22Rv1 (cell line): Measurements from ENCODE around the gene NMT1.

ENCODE experiments used
- H3K27ac ChIP-seq: fragments of 450-650 bp; 2 replicates; pipeline ENCODE4 v1.5.1; 2017
- CTCF ChIP-seq: fragments of 450-650 bp; IDR thresholded peaks from 2 replicates; pipeline ENCODE4 v1.5.1; 2017; ENCODE audit warnings: mild to moderate bottlenecking
- ZFX ChIP-seq: fragments of 450-650 bp; IDR thresholded peaks from 2 replicates; pipeline ENCODE4 v1.6.1; 2017; ENCODE audit warnings: antibody characterized with exemption, borderline replicate concordance

Gene NMT1

GRCh38 chr17:45150911-45151809, 90.0 kb downstream of the NMT1 start:
- H3K27ac ChIP-seq: peak overlapping the region; percentile 99
- TF ChIP-seq CTCF: no peak
- TF ChIP-seq ZFX: no peak

- peak overlapping the region; percentile 44; the same call in 1 of the 2 replicates for H3K27ac ChIP-seq
- no peak for TF ChIP-seq ZFX
- TF ChIP-seq CTCF: no peak
Measured at GRCh38 chr17:45155029-45155428, 93.9 kb downstream of the NMT1 start.

GRCh38 chr17:45155483-45155882, 94.4 kb downstream of the NMT1 start:
- H3K27ac ChIP-seq: peak overlapping the region; percentile 44
- no peak for TF ChIP-seq CTCF
- no peak for TF ChIP-seq ZFX

- H3K27ac ChIP-seq: peak overlapping the region; percentile 44
- TF ChIP-seq ZFX (no peak), CTCF (no peak)
Measured at GRCh38 chr17:45156242-45156641, 95.1 kb downstream of the NMT1 start.
